Sigmoid colon (tissue), 7 donors: ENCODE results near the gene MEA1. TPM values are rescaled to one million over a fixed set of nuclear protein-coding genes. Genes with fewer than 3 reads are reported as not detected.

ENCODE experiments used
- DNase-seq: peaks from one replicate; pipeline ENCODE4 v3.0.0-alpha.2; 2019
- H3K27ac ChIP-seq, 4 donors: fragments of 200-600 bp; sonication (generic); one replicate each; pipeline ENCODE4 v1.5.1; 2016 to 2019; ENCODE audit warnings: mild to moderate bottlenecking in 1 of 4
- H3K27me3 ChIP-seq, 3 donors: fragments of 200-600 bp; sonication (generic); one replicate each; pipeline ENCODE4 v1.5.1; 2019; ENCODE audit warnings: mild to moderate bottlenecking in 1 of 3
- H3K36me3 ChIP-seq, 4 donors: fragments of 200-600 bp; sonication (generic); one replicate each; pipeline ENCODE4 v1.5.1; 2016 to 2019
- H3K4me1 ChIP-seq, 4 donors: fragments of 200-600 bp; sonication (generic); one replicate each; pipeline ENCODE4 v1.5.1; 2017 to 2019
- H3K4me3 ChIP-seq, 4 donors: fragments of 200-600 bp; sonication (generic); one replicate each; pipeline ENCODE4 v1.5.1; 2017 to 2019; ENCODE audit warnings: mild to moderate bottlenecking in 2 of 4, moderate library complexity in 1 of 4
- H3K9me3 ChIP-seq, 4 donors: fragments of 200-600 bp in 3 of 4; sonication (generic) in 3 of 4; one replicate each; pipeline versions ENCODE4 v1.5.1 to v1.6.1; 2013 to 2019
- CTCF ChIP-seq, 4 experiments: fragments of 450-650 bp in 3 of 4; fragments of 200-600 bp in 1 of 4; IDR thresholded peaks; one replicate each; pipeline ENCODE4 v1.5.1; 2016 to 2019; ENCODE audit warnings: antibody characterized with exemption in 4 of 4, mild to moderate bottlenecking in 3 of 4, moderate library complexity in 2 of 4
- EP300 ChIP-seq, 4 donors: sonication (generic); formaldehyde crosslinking; IDR thresholded peaks; one replicate each; pipeline ENCODE4 v1.6.1; 2017; ENCODE audit warnings: antibody characterized with exemption in 4 of 4
- POLR2A ChIP-seq, 2 donors: fragments of 450-650 bp; IDR thresholded peaks; one replicate each; pipeline ENCODE4 v1.6.1; 2016; ENCODE audit warnings: antibody characterized with exemption in 2 of 2, mild to moderate bottlenecking in 2 of 2, moderate library complexity in 2 of 2
- POLR2AphosphoS5 ChIP-seq, 4 donors: sonication (generic); formaldehyde crosslinking; IDR thresholded peaks; one replicate each; pipeline ENCODE4 v1.6.1; 2017; ENCODE audit warnings: antibody characterized with exemption in 4 of 4
- WGBS, 2 donors: extraction: QIAGEN DNeasy Blood & Tissue Kit; methylation state at CpG; one replicate each; pipeline ENCODE4 v1.1.7; 2013; 5-methylcytosine and 5-hydroxymethylcytosine counted together
- intact Hi-C: fragments of 100-400 bp; cut with DNase I; formaldehyde crosslinking; loops from one replicate; pipeline ENCODE4 v1.15.1; 2023
- polyA plus RNA-seq, 3 donors: library from polyadenylated mRNA; stranded (reverse); fragments of 200-250 nt; gene quantifications; one replicate each; pipeline ENCODE4 v1.2.3, GENCODE V29; 2013
- total RNA-seq, 4 donors: library from RNA; depleted of rRNA; stranded (reverse); fragments of >200 nt; gene quantifications; one replicate each; pipeline ENCODE4 v1.1.0, GENCODE V29; 2016
- donor health status: healthy with polysubstance abuse.
- donor health status: Bipolar disorder and iron deficiency.
- donor health status: healthy.

Gene MEA1
- total and polyA plus RNA-seq, 7 donors, result 49.0 to 93.1 (median 73.8) TPM

DNA sequence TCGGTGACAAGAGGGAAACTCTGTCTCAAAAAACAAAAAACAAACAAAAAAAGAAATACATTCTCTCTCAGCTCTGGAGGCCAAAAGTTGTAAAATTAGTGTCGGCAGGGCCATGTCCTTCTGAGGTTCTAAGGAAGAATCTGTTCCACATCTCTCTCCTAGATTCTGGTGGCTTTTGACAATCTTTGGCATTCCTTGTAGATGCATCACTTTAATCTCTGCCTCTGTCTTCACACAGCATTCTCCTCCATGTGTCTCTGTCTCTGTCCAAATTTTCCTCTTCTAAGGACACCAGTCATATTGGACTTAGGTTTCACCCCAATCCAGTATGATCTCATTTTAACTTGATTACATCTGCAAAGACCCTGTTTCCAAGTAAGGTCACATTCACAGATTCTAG is 20.3 kb downstream of the MEA1 start:
- no peak overlapping the region for H3K4me3 ChIP-seq
- no peak overlapping the region for H3K27ac ChIP-seq
- H3K4me1 ChIP-seq, result peaks cover 0 to 5% (median 2%) of the 10 kb centered on the region in 4 donors
- no peak for DNase-seq
- H3K36me3 ChIP-seq, result peaks cover 0 to 44% (median 4%) of the 10 kb centered on the region in 4 donors
- no peak for TF ChIP-seq POLR2A (IDR thresholded peaks at IDR 0.05)
- TF ChIP-seq EP300 (IDR thresholded peaks at IDR 0.05), result no peak
- intact Hi-C loops, result no loop called here
- 86 to 91% methylated on average over 2 of the region's 2 CpGs for WGBS, 2 donors
- H3K9me3 ChIP-seq, result no peaks in the 10 kb centered on the region
- H3K27me3 ChIP-seq, result no peaks in the 10 kb centered on the region

DNA sequence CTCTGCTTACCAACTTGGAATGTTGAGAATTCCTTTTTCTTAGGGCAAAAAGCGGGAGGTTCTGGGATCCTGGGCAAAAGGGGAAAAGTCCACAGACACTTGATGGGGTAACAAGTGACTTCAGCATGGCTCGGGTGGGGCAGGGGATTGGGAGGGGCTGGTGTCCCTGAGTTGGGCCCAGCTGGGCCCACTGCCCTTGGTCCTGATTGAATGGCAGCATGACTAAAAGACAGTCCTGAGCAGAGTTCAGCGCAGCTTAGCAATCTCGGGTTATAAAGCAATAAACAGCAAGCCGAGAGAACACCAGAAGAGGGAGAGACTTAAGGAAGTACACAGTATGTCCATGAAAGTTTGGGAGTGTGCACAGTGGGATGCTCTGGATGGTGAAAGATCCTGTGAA is 23.8 kb downstream of the MEA1 start:
- H3K27ac ChIP-seq, result no peak overlapping the region
- peaks cover 0 to 44% (median 4%) of the 10 kb centered on the region in 4 donors for H3K36me3 ChIP-seq
- H3K9me3 ChIP-seq, result no peaks in the 10 kb centered on the region
- H3K27me3 ChIP-seq, result no peaks in the 10 kb centered on the region
- intact Hi-C loops, result no loop called here
- no peak for DNase-seq
- TF ChIP-seq POLR2A (IDR thresholded peaks at IDR 0.05), result no peak
- TF ChIP-seq POLR2AphosphoS5 (IDR thresholded peaks at IDR 0.05), result no peak
- no peak for TF ChIP-seq CTCF (IDR thresholded peaks at IDR 0.05)
- TF ChIP-seq EP300 (IDR thresholded peaks at IDR 0.05), result no peak
- peaks cover 0 to 39% (median 34%) of the 10 kb centered on the region in 4 donors for H3K4me1 ChIP-seq
- 28 to 68% methylated on average over 5 of the region's 5 CpGs for WGBS, 2 donors
- H3K4me3 ChIP-seq, result no peak overlapping the region

- intact Hi-C loops, result no loop called here
- Histone ChIP-seq H3K4me3 (no peak overlapping the region), H3K9me3 (no peaks in the 10 kb centered on the region), H3K27ac (no peak overlapping the region), H3K27me3 (no peaks in the 10 kb centered on the region), H3K36me3 (peaks cover 0 to 37% (median 4%) of the 10 kb centered on the region in 4 donors), H3K4me1 (peaks cover 0 to 44% (median 38%) of the 10 kb centered on the region in 4 donors)
- 83 to 90% methylated on average over 1 of the region's 1 CpG for WGBS, 2 donors
- no peak for DNase-seq
- TF ChIP-seq EP300 (IDR thresholded peaks at IDR 0.05), result no peak
Observed at GRCh38 chr6:42988486-42989020, 25.2 kb downstream of the MEA1 start.

- Histone ChIP-seq H3K27ac (no peak overlapping the region), H3K36me3 (peaks cover 0 to 32% (median 4%) of the 10 kb centered on the region in 4 donors), H3K4me1 (peaks cover 0 to 48% (median 43%) of the 10 kb centered on the region in 4 donors), H3K27me3 (no peaks in the 10 kb centered on the region), H3K9me3 (no peaks in the 10 kb centered on the region), H3K4me3 (no peak overlapping the region)
- no peak for DNase-seq
- 84 to 87% methylated on average over 5 of the region's 5 CpGs for WGBS, 2 donors
- intact Hi-C loops, result no loop called here
- TF ChIP-seq POLR2A (IDR thresholded peaks at IDR 0.05) (no peak), EP300 (IDR thresholded peaks at IDR 0.05) (no peak), CTCF (IDR thresholded peaks at IDR 0.05) (no peak), POLR2AphosphoS5 (IDR thresholded peaks at IDR 0.05) (no peak)
Observed at GRCh38 chr6:42987533-42988451, 26.0 kb downstream of the MEA1 start.

- Histone ChIP-seq H3K9me3 (no peaks in the 10 kb centered on the region), H3K4me3 (peak overlapping the region; percentile 72 to 90 (median 86)), H3K36me3 (peaks cover 0 to 14% (median 3%) of the 10 kb centered on the region in 4 donors), H3K27ac (peak overlapping the region; percentile 89 to 93 (median 92)), H3K4me1 (peaks cover 0 to 50% (median 45%) of the 10 kb centered on the region in 4 donors), H3K27me3 (no peaks in the 10 kb centered on the region)
- intact Hi-C loops, result loop anchor here (2.0 kb wide), 1 partner anchor 28 kb away; the partner anchor contains the start of gene MEA1
- DNase-seq, result no peak
- WGBS, 2 donors, result 6 to 12% methylated on average over 13 of the region's 13 CpGs
- TF ChIP-seq CTCF (IDR thresholded peaks at IDR 0.05) (no peak), POLR2AphosphoS5 (IDR thresholded peaks at IDR 0.05) (no peak), EP300 (IDR thresholded peaks at IDR 0.05) (no peak), POLR2A (IDR thresholded peaks at IDR 0.05) (no peak)
Observed at GRCh38 chr6:42984924-42985475, 28.7 kb downstream of the MEA1 start.
